ENCODE data around the gene TSC2.

DNA sequence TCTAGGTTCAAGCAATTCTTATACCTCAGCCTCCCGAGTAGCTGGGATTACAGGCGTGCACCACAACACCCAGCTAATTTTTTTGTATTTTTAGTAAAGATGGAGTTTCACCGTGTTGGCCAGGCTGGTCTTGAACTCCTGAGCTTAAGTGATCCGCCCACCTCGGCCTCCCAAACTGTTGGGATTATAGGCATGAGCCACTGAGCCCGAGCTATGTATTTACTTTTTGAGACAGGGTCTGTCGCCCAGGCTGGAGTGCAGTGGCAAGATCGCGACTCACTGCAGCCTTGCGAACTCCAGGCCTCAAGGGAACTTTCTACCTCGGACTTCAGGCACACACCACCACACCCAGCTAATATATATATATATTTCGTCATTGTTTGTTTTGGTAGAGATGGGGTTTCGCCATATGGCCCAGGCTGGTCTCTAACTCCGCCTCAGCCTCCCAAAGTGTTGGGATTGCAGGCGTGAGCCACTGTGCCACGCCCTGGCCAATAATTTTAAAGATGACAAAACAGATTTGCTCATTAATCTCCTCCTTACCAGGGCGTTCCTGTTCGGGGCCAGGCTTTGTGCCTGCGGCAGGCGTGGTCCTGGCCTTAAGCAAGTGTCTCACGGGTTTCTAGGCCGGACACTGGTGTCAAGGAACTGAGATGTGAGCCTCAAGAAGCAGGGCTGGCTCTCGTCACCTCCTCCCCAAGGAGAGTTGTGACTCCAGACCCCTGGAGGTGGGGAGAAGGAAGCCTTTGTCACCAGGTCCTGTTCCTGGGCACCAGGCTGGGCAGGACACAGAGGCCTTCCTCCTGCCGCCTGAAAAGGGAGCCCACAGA, 32.5 kb upstream of the TSC2 start:
- TF ChIP-seq, protein P1, sequence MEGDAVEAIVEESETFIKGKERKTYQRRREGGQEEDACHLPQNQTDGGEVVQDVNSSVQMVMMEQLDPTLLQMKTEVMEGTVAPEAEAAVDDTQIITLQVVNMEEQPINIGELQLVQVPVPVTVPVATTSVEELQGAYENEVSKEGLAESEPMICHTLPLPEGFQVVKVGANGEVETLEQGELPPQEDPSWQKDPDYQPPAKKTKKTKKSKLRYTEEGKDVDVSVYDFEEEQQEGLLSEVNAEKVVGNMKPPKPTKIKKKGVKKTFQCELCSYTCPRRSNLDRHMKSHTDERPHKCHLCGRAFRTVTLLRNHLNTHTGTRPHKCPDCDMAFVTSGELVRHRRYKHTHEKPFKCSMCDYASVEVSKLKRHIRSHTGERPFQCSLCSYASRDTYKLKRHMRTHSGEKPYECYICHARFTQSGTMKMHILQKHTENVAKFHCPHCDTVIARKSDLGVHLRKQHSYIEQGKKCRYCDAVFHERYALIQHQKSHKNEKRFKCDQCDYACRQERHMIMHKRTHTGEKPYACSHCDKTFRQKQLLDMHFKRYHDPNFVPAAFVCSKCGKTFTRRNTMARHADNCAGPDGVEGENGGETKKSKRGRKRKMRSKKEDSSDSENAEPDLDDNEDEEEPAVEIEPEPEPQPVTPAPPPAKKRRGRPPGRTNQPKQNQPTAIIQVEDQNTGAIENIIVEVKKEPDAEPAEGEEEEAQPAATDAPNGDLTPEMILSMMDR (IDR thresholded peaks at IDR 0.05; ENCODE audit: low read depth, low read length): no peak
- no peak for TF ChIP-seq EZH2phosphoT487 (IDR thresholded peaks at IDR 0.05; ENCODE audit: low read depth)

Measured in OCI-LY3 (cell line).